Islet precursor cell (in vitro differentiated cells): ENCODE results near the gene HPCAL1.
"Not testable (repeated sequence)": the region's sequence is repeated elsewhere in the genome, so short reads cannot be mapped to it uniquely, and the experiment has no call there.

ENCODE experiments used
- DNase-seq: peaks from one replicate; pipeline ENCODE4 v3.0.0-alpha.2; 2018

HPCAL1 gene

DNA sequence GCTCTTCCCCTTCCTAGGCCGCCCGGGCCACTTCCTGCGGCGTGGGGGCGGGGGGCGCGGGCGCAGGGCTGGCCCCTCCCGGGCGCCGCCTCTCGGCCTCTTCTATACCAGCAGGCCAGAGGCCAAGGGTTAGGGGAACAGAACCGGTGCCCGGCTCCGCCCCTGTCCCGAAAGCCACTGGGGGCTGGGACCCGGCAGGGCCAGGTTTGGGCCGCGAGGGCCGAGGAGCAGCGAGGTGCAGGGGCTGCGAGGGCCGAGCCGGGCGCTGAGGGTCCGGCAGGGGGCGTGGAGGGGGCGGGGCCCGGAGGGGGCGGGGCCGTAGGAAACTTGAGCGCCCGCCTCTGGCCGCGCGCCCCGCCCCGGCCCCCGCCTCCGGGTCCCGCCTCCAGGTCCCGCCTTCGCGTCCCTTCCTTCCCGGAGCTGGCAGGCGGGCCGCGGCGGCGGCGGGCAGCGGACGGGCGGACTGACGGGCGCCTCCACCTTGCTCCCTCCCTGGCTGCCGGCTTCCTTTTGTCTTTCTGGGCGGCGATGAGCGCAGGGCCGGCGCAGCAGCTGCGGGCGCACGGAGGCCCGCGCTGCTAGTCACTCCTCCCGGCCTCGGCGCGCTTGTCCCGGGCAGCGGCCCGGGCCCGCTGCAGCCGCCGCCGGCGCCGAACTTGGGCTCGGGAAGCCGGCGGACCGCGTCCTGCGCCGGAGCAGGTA, at the start of gene HPCAL1:
Gene HPCAL1, plus strand, starts transcription at position 426 of the 702 bp plus-strand sequence. CDS start 116,854 bp downstream, outside the sequence.
- peak; percentile 98 for DNase-seq

DNA sequence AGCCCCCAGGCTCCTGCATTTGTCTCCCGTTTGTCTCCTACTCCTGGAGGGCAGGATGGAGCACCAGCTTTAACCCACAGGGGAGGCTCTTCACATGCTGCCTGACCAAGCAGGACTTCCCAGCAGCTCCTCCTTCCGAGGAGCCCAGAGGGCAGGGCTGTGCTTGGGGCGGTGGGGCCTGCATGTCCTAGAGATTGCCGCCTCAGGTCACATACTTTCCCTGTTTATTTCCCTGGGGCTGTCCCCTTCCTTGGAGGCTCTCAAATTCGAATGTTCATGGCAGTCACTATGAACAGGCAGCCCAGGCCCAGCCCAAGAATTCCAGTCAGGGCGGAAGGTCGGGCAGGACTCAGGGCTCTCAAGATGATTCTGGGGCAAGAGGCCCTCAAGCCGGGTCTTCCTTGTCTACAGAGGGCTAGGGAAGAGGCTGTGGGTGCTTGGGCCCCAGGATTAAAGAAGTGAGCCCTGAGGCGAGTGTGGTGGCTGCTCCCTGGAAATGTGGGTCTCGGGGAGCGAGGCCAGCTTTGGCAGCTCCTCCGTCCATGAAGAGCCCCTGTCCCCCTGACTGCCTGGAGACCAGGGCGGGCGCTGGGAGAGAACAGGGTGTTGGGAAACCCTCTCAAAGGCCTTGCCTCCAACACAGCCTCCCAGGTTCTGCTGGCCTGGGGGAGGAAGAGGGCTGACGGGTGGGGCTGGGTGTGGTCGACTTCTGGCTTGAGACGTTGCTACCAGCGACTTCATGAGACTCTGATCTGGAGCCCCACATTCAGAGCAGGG, 48.9 kb upstream of the HPCAL1 start:
- DNase-seq, result peak; percentile 65

DNA sequence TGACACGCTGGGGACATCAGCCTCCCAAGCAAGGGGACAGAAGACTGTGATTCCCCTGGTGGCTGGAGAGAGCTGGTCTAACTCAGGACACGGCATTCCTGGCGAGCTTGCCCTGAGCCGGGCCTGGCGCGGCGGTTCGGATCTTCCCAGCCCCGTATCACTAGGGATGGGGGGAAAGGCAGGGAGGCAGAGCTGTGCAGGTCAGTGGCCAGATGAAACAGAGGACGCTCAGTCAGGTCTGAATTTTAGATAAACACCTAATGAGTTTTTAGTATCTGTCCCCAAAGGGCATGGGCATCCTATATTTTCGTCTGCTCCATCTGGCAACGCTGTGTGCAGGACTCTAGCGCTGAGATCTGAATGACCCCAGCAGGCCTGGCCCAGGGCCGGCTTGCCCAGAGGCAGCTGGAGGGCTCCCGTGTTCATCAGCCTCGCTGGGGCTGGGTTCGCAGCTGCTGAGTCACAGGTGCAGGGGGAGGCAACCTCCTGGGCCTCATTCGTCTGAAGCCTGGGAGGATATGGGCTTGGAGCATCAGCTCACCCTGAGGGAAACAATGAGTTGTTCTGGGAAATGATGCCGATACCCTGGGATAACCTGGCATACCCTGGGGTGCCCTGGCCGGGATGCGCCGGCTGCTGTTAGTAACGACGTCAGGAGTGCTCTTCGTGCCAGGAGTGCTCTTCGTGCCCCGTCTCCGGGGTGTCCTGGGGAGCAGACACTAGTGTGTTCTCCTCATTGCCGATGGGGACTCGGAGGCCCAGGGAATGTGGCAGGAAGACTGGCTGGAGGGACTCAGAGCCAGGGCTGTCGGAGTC, 48.1 kb upstream of the HPCAL1 start:
- DNase-seq, result peak; percentile 88

DNA sequence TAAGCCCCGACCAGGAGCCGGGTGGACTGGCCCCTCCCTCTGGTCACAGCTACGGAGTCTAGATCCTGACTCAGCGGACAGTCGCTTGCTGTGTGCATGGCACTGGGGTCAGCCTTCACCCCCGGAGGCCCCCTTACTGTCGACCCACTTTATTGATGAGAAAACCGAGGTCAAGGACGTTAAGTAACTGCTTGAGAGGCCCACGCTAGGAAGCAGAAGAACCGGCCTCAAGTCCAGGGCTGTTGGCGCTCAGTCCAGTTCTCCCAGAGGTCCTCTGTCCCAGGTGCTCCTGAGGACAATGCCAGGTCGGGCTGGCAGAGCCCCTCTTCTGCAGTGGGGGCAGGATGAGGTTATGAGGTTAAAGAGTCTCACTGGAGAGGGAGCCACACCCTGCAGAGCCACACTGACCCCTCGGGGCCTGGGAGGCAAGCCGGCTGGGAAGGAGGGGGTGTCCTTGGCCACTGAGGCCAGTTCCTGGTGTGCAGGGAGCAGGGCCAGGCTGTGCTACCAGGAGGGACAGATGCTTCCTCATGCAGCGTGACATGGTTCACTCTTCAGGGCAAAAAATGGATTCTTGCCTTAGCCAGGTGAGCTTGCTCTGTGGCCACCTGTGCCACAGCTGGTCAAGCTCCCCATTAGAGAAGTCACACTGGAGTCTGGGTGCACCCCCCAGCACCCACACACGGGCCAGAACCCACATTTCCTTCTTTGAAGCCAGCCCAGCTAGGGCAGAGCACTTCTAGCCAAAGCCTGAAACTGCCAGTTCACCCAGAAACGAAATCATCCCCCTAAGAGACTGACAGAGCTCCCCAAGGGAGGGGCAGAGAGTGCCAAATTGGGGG, 47.3 kb upstream of the HPCAL1 start:
- DNase-seq, result peak; percentile 51

DNA sequence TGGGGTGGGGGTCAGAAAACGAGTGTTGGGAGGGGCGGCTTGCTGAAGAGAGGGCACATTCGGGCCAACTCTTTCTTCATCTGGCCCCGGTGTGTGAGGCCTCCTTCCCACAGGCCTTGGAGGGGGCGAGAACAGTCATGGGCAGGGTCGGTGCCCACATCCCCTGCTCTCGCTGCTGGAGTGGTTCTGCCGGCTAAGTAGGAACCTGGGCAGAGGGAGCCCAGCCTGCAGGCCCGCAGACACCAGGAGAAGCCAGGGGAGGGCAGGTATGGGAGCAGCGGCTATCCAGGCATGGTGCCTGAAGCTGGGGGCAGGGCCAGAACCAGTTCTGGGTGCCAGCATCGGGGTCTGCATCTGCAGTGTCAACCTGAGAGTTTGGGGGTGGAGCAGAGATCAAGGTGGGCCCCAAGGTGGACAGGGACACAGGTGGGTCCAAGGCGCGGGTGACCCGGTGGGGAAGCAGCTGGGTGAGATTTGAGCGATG, 46.6 kb upstream of the HPCAL1 start:
- DNase-seq, result peak; percentile 47

DNA sequence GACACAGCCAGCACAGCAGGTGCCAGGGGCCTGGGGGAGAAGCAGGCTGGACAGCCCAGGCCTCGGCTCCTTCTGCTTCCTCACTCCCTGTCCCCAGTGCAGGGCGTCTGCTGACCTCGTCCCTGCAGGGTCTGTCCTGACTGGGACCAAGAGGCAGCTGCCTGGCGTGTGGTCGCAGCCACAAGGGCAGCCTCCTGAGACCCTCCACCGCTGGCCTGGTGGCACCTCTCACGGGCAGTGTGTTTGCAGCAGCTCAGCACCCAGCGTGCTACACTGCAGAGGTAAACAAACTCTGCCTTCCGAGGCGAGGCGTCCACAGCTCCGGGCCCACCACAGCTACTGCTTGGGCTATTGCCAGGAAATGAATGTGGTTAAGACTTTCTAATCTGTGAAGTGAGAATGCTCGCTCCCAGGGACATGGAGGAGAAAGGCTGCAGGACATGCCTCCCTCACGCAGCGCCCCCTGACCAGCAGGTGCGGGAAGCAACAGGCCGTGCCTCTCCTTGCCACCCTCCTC, 46.1 kb upstream of the HPCAL1 start:
- DNase-seq, result peak; percentile 55

DNA sequence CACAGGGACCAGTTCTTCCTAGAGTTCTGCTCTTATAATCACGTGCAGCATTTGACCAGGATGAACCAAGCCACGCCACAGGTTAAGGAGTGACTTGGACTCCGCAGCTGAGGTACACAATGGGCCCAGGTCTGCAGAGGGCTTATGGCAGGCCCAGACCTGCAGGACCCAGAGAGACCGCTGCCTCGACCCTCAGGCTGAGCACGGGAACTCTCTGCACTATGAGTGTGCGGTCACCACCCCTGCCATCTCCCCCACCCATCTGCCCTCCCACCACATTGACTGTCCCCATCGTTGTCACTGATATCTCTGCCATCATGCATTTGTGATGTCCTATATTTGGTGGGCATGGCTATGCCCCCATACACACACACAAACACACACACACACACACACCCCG, 45.7 kb upstream of the HPCAL1 start:
- DNase-seq, result no peak

DNA sequence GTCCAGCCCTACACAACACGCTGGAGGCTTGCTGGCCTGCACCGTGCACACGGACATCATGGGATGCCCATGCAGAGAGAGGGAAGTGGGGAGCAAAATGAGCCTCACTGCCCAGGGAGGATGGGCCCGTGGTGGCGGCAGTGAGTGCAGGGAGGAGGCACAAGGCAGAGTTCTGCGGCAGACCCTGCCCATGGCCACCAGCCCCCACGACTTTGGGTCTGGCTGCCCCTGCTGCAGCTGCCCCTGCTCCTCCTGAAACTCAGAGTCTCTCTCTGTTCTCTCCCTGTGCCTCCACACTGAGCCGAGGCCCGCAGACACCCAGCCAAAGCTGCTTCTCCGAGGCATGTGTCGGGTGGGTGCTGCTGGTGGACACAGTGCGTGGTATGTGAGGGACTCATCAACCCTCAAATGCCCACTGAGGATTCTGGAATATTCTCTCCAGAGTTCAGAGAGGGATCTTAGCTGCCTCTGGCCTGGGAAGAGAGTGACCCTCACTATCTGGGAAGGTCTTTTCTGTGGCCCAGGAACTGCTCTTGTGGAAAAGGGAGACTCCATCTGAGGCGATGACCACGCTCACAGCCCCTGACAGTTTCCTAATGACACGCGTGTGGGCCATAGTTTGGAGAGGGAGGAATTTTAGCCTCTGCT, 45.1 kb upstream of the HPCAL1 start:
- DNase-seq, result peak; percentile 42

DNA sequence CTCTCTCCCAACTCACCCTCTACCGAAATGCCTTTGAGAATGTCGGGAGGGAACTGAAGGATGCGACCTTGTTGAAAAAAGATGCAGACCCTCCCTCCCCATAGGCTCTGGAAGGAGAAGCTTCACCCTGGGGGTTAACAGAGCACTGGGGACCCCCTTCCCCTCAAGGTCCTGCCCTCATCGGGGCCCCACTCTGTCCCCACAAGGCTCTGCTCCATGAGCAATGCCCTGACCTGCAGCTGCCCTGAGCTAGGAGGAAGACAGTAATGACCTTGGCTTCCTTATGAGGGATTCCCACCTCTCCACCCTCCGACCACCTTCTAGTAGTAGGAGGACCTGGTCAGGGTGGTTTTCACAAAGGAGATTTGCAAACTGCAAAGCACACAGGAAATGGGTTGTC, 44.4 kb upstream of the HPCAL1 start:
- DNase-seq, result no peak

DNA sequence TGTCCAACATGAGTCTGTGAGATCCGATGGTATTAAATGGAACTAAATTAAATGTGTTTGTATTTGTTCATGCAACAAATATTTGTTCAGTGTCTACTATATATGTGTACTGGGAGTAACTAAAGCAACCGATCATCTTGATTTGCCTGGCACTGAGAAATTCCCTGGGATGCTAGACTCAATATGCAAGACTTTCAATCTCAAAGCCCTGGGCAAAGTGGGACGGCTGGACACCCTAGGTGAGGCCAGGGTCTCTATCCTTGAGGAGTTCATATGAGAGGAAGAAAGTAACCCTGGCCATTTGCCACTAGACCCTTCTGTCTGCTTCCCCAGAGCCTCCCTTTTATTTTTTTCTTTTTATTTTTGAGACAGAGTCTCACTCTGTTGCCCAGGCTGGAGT, 44.0 kb upstream of the HPCAL1 start:
- DNase-seq, result no peak

DNA sequence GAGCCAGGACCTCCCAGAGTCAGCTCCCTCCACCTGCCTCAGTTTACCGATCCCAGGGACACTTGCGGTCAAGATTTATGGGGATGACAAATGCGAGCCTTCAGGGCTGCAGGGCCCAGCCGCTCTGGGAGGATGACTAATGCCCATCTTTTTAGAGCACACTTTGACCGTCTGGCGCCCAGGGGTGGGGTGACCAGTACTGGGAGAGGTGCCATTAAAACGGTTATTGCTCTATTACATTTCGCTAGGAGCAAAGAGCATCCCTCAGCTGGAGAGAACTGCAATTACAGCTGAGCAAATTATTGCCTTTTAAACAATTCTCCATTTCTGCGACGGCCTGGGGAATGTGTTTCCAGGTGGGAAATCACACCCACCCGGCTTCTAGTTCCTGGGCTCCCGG, 42.6 kb upstream of the HPCAL1 start:
- peak; percentile 49 for DNase-seq

DNA sequence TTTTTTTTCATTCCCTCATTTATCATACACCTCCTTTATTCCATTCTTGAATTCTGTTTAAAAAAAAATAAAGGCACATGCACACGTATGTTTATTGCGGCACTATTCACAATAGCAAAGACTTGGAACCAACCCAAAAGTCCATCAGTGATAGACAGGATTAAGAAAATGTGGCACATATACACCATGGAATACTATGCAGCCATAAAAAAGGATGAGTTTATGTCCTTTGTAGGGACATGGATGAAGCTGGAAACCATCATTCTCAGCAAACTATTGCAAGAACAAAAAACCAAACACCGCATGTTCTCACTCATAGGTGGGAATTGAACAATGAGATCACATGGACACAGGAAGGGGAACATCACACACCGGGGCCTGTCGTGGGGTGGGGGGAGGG, 39.2 kb upstream of the HPCAL1 start:
- not testable (repeated sequence) for DNase-seq

DNA sequence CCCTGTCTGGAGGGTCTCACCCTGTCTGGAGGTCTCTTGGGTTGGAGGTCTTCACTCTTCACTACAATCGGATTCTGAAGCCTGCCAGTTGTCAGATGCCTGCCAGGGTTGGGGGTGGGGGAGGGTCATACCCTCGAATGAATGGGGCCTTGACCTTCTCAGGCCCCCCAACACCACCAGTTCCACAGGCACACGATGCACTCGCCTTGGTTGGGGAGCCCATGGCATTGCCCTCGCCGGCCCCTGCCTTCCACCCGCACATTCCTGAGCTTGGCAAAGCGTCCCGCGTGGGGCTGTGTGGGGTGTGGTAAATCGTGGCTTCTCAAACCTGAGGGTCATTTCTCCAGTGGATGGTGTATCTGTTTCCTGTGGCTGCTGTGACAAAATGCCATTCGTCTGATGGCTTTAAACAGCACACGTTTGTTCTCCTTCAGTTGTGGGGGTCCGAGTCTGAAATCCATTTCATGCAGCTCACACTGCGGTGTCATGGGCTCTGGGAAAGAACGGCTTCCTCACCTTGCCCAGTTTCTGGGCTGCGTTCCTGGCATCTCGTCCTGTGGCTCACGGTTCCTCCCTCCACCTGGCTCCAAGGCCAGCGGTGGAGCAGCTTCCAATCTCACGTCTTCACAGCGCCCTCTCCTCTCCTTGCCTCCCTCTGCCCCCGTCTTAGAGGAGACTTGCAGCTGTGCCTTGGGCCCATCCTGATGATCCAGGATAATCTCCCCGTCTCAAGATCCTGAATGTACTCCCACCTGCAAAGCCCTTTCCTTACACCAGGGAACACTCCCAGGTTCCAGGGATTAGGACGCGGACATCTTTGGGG, 38.0 kb upstream of the HPCAL1 start:
- peak; percentile 54 for DNase-seq

DNA sequence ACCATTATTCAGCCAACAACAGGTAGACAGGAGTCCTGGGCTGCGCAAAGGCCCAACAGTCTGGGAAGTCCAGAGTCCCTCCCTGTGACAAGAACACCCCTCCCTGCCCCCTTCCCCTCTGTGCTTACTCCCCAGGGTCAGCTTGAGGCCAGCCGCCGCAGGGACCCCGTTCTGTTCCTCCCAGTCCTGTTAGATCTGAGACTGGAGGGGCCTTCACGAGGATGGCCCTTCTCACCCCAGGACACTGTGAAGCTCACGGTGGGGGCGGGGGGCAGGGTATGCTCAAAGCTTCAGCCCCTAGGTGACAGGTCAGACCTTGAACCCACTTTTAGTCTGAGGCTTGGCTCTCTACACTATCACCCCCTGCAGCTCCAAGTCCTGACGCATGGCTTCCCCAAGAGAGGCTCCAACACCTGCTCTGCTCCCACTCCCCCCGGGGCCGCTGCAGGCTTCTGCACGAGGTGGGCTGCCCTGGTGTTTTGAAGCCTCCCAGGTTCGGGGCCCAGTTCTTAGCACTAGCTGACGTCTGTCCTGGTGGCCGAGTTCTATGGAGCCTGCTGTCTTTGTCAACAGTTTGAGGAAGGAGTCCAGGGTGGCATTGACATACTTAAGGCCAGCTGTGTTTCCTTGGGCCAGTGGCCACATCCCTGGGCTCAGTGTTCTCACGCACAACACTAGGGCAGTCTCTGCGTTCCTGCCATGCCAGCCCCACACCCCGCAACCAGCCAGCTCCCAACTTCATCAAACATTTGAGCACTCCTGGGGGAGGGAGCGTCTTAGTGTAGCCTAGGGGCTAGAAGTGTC, 37.2 kb upstream of the HPCAL1 start:
- DNase-seq, result peak; percentile 42

DNA sequence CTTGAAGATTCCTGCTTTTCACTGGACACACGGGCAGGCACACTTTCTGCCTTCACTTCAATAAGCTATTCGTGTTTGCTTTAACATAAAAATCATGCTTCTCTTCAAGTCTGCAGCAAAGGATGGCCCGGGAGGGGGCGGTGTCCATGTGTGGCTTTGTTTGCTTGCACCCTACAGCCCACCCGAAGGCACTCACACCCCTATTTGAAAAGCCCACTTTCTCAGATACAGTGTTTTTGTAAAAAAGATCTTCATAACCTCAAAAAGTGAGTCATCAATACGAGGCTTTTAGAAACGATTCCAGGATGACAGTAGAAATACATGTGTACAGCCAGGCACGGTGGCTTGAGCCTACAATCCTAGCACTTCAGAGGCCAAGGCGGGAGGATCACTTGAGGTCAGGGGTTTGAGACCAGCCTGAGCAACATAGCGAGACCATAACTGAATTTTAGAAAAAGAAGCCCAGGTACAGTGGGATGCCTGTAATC, 36.5 kb upstream of the HPCAL1 start:
- peak; percentile 43 for DNase-seq

DNA sequence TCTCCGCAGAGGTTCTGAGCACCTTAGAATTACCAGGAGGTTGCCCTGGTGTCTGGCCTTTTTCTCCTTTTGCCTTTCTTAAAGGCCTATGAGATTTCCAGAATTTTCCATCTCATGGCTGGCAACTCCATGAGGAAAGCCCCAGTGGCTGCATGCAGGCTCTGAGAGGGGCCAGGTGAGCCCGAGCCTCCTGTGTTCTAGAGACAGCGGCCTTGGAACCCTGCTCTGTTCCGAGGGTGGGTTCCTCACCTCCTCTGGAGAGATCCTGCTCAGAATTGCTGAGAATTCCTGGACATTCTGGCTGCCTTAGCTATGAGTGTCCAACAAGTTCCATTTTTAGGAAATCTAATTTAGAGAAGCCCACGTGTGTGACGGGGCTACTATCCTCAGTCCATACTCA, 35.7 kb upstream of the HPCAL1 start:
- DNase-seq, result peak; percentile 38

DNA sequence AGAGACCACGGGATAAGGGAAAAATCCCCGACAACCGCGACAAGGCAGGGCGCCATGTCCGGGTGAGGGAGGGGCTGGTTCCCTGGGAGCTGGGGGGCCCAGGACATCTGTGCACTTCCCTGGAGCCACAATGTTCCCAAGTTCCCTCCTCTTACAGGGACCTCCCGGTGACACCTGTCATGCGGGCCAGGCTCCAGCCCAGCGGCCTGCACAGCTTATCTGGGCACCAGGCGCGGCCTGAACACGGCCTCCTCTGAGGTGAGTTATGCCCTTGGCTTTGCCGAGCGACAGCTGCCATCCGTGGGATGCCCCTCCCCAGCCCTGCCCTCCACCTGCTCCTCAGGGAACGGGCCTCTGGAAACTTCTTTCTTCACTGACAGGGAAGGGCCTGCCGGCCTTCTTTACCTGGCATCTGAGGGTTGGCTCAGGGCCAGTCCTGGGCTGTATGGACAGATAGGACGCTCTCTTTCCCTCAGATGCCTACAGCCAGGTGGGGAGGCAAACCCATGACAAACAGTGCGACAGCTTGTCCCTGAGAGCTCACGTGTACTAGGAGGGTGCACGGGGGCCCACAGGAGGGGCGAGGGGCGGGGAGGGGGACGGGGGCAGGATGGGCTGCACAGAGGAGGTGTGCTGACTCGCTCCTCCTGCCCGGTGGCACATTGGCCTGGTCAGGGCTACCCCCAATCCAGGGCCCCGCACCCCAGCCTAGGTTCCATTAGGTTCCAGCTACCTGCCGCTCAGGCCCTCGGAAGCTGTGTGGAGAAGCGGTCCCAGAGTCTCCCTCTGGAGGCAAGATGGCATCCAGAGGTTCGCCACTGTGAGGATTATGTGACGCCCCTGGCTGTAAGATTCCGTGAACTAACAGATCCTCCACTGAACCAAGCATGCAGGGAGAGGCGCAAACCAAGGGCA, 34.9 kb upstream of the HPCAL1 start:
- DNase-seq, result peak; percentile 59

DNA sequence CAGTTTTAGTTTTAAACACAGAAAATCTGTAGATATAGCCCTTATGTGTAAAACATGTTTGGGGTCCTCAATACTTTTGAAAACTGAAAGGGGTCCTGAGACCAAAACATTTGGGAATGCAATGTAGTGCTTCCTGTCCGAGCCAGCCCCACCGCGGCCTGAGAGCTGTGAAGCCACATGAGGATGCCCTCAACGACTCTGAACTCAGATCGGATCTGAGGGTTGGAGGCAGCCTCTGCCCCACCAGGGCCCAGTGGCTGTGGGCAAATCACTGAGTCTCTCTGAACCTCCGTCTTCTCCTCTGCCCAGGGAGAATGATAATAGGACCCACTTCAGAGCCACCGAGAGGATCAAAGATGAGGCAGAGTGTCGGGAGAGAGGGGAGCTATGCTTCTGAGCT, 33.4 kb upstream of the HPCAL1 start:
- DNase-seq, result no peak
